ENCODE measurements around the gene DOK5.

The DOK5 gene

DNA sequence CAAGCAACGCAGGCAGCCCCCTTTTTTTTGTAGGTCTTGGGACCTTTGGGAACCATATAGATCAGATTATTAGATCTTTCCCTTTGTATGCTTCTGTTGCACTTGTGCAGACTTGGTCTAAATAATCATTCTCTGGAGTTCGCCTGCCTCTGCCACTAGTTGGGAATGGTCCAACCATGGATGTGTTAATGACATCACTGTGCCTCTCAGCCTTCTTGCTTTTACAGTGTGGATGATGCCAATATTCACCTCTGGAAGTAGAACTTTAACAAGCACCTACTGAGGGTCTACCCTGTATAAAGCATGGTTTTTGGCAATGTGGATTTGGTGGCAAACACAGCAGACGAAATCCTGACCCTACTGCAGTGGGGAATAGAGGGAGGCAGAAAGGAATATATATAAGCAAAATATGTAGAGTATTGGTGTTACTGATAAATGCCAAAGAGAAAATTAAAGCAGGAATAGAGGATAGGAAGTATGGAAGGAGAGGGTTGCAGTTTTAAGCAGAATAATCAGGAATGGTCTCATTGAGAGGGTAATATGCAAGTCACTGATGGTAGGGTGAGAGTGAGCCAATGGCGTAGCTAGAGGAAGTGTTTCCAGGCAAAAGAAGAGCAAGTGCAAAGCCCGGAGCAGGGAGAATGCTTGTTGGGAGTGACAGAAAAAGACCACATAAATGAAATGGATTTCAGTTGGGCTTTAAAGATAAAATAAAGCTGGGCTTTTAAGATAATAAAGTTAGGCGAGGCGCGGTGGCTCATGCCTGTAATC, 97.5 kb downstream of the DOK5 start:
- Histone ChIP-seq H3K36me3 (ENCODE audit: control insufficient read depth in 5 of 5, insufficient read depth in 5 of 5, low read length in 5 of 5) (no peaks in the 10 kb centered on the region), H3K9ac (ENCODE audit: low read length in 5 of 5) (no peak overlapping the region), H3K27me3 (ENCODE audit: control insufficient read depth in 5 of 5, insufficient read depth in 4 of 5, low read length in 5 of 5) (no peaks in the 10 kb centered on the region), H3K27ac (ENCODE audit: low read depth, low read length) (no peak overlapping the region), H3K4me1 (ENCODE audit: control insufficient read depth in 5 of 5, insufficient read depth in 5 of 5, low read length in 5 of 5) (peaks cover 0 to 38% (median 9%) of the 10 kb centered on the region in 5 donors), H3K4me3 (ENCODE audit: low read depth in 1 of 5, low read length in 5 of 5) (no peak overlapping the region), H3K9me3 (ENCODE audit: control insufficient read depth in 5 of 5, low read length in 5 of 5) (no peaks in the 10 kb centered on the region)

DNA sequence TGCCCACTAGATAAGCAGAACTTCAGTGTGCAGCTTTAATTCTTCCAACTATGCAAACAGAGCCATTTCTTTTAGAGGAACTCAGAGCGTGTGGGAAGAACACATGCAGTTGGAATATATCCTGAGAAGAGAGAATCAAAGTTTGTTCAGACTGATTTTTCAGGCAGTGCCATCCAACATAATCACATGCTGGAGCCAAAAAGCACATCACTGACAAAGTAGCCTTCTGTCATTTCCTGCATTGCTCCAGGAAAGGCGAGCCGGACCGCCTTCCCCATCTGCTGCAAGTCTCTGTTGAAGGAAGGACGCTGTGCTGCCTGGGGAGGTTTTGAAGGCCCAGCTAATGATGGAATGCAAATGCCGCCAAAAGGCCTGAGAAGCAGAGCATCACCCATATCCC, 98.4 kb downstream of the DOK5 start:
- Histone ChIP-seq H3K9me3 (ENCODE audit: control insufficient read depth in 5 of 5, low read length in 5 of 5) (no peaks in the 10 kb centered on the region), H3K9ac (ENCODE audit: low read length in 5 of 5) (no peak overlapping the region), H3K36me3 (ENCODE audit: control insufficient read depth in 5 of 5, insufficient read depth in 5 of 5, low read length in 5 of 5) (no peaks in the 10 kb centered on the region), H3K4me3 (ENCODE audit: low read depth in 1 of 5, low read length in 5 of 5) (no peak overlapping the region), H3K4me1 (ENCODE audit: control insufficient read depth in 5 of 5, insufficient read depth in 5 of 5, low read length in 5 of 5) (peaks cover 0 to 38% (median 9%) of the 10 kb centered on the region in 5 donors), H3K27me3 (ENCODE audit: control insufficient read depth in 5 of 5, insufficient read depth in 4 of 5, low read length in 5 of 5) (no peaks in the 10 kb centered on the region), H3K27ac (ENCODE audit: low read depth, low read length) (no peak overlapping the region)

DNA sequence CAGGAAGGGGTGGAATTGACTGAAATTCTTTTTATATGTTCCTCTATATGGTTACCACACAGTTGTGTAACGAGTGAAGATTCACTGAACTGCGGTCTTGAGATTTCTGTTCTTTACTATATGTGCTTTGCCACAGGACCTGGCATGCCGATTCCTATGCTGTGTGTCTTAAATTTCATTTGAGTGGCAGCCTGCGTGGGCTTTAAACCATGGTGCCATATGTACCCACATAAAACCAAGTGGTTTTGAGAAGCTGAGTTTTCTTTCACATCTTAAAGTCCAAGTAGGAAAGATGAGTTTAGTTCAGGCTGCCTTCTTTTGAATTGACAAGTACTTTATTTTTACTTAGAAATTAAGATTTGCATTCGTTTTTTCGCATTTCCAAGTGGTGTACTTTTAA, 101.1 kb downstream of the DOK5 start:
- H3K27me3 ChIP-seq (ENCODE audit: control insufficient read depth in 5 of 5, insufficient read depth in 4 of 5, low read length in 5 of 5) = no peaks in the 10 kb centered on the region
- H3K27ac ChIP-seq (ENCODE audit: low read depth, low read length) = no peak overlapping the region

DNA sequence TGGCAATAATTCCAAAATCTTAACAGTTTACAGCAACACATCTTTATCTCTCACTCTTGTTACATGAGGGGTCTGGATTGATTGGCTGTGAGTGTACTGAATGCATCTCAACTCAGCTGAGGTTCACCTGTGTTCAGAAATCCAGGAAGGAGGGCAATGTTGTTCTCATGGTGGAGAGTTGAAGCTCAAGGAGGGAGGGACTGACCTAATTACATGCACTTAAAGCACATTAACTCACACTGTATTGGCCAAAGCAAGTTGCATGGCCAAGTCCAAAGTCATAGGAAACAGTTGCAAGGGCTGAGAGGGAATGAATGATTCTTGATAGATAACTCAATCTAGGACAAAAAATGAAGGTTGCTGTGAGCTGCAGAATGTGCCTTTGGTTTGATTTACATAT, 102.2 kb downstream of the DOK5 start:
- Histone ChIP-seq H3K4me1 (ENCODE audit: control insufficient read depth in 5 of 5, insufficient read depth in 5 of 5, low read length in 5 of 5) (peaks cover 0 to 13% (median 7%) of the 10 kb centered on the region in 5 donors), H3K4me3 (ENCODE audit: low read depth in 1 of 5, low read length in 5 of 5) (no peak overlapping the region), H3K27ac (ENCODE audit: low read depth, low read length) (no peak overlapping the region), H3K36me3 (ENCODE audit: control insufficient read depth in 5 of 5, insufficient read depth in 5 of 5, low read length in 5 of 5) (no peaks in the 10 kb centered on the region), H3K27me3 (ENCODE audit: control insufficient read depth in 5 of 5, insufficient read depth in 4 of 5, low read length in 5 of 5) (no peaks in the 10 kb centered on the region), H3K9ac (ENCODE audit: low read length in 5 of 5) (no peak overlapping the region), H3K9me3 (ENCODE audit: control insufficient read depth in 5 of 5, low read length in 5 of 5) (no peaks in the 10 kb centered on the region)

More for the DNA sequence above, 101.1 kb downstream of the DOK5 start:
- no peaks in the 10 kb centered on the region for H3K9me3 ChIP-seq (ENCODE audit: control insufficient read depth in 5 of 5, low read length in 5 of 5)
- H3K9ac ChIP-seq (ENCODE audit: low read length in 5 of 5) = no peak overlapping the region
- H3K4me1 ChIP-seq (ENCODE audit: control insufficient read depth in 5 of 5, insufficient read depth in 5 of 5, low read length in 5 of 5) = peaks cover 0 to 21% (median 9%) of the 10 kb centered on the region in 5 donors
- no peak overlapping the region for H3K4me3 ChIP-seq (ENCODE audit: low read depth in 1 of 5, low read length in 5 of 5)
- no peaks in the 10 kb centered on the region for H3K36me3 ChIP-seq (ENCODE audit: control insufficient read depth in 5 of 5, insufficient read depth in 5 of 5, low read length in 5 of 5)

DNA sequence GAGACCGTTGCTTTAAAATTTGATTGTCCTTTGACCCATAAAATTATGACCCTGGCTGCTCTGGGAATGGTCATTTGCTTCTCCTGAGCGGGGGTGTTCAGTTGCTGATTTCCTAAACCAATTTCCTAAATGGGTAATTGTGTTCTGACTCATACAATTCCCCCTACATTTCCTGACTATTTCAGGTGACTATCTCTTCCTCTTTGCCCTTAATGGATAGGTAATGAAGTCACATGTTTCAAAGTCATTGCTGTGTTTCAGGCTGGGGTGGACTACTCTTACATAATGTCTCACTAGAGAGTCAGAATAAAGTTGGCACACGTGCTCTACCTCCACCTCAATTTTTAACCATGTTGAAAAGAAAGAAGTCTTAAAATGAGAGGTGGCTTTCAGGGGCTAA, 109.8 kb downstream of the DOK5 start:
- Histone ChIP-seq H3K36me3 (ENCODE audit: control insufficient read depth in 5 of 5, insufficient read depth in 5 of 5, low read length in 5 of 5) (no peaks in the 10 kb centered on the region), H3K4me3 (ENCODE audit: low read depth in 1 of 5, low read length in 5 of 5) (no peak overlapping the region), H3K4me1 (ENCODE audit: control insufficient read depth in 5 of 5, insufficient read depth in 5 of 5, low read length in 5 of 5) (peaks cover 0 to 6% (median 0%) of the 10 kb centered on the region in 5 donors), H3K27me3 (ENCODE audit: control insufficient read depth in 5 of 5, insufficient read depth in 4 of 5, low read length in 5 of 5) (no peaks in the 10 kb centered on the region), H3K9ac (ENCODE audit: low read length in 5 of 5) (no peak overlapping the region), H3K27ac (ENCODE audit: low read depth, low read length) (no peak overlapping the region), H3K9me3 (ENCODE audit: control insufficient read depth in 5 of 5, low read length in 5 of 5) (peaks cover 0 to 3% (median 0%) of the 10 kb centered on the region in 5 donors)

DNA sequence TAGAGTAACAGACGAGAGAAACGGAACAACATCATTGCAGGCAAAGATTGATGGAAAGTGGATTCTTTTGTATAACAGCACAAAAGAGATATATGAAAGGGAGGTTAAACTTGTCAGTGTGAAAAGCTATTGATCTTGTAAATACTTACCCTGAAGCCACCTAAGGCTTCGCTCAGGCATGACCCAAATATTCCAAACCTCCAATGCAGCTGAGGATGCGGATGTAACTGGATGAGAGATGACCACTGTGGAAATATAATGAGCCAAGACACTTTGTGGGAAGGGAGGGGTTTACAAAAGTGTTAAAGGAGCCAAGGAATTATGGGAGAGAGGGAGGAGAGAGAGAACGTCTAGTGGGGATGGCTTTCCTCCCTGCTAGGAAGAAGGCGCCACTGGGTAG, 112.0 kb downstream of the DOK5 start:
- Histone ChIP-seq H3K27me3 (ENCODE audit: control insufficient read depth in 5 of 5, insufficient read depth in 4 of 5, low read length in 5 of 5) (no peaks in the 10 kb centered on the region), H3K4me3 (ENCODE audit: low read depth in 1 of 5, low read length in 5 of 5) (no peak overlapping the region), H3K36me3 (ENCODE audit: control insufficient read depth in 5 of 5, insufficient read depth in 5 of 5, low read length in 5 of 5) (no peaks in the 10 kb centered on the region), H3K9me3 (ENCODE audit: control insufficient read depth in 5 of 5, low read length in 5 of 5) (peaks cover 0 to 3% (median 0%) of the 10 kb centered on the region in 5 donors), H3K27ac (ENCODE audit: low read depth, low read length) (no peak overlapping the region), H3K4me1 (ENCODE audit: control insufficient read depth in 5 of 5, insufficient read depth in 5 of 5, low read length in 5 of 5) (peaks cover 0 to 6% (median 0%) of the 10 kb centered on the region in 5 donors), H3K9ac (ENCODE audit: low read length in 5 of 5) (no peak overlapping the region)

DNA sequence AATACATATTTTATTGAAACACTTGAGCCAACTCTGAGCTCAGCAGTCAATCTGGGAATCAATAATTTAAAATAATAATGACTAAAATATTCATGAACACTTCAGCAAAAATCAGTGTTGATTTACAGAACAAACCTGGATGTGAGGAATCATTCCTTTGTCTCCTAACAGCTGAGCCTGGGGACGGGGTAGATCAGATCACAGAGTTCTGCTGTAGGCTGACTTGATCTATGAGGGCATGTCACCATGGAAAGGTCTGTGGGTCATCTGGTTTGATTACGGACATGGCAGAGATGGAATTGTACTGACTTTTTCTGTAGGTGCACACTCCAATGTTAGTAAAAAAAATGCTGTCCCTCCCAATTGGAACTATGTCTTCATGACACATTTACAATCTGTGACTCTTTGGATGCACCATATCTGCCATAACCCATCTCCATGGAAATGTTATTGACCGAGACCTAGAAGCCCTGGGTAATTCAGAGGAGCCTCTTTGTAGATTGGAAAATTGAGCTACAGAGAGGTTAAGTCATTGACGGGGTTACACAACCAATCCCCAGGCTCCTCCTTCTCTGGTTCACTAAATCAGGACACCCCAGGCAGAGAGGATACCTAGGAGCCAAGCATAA, 114.1 kb downstream of the DOK5 start:
- H3K27me3 ChIP-seq (ENCODE audit: control insufficient read depth in 5 of 5, insufficient read depth in 4 of 5, low read length in 5 of 5) = no peaks in the 10 kb centered on the region
- H3K36me3 ChIP-seq (ENCODE audit: control insufficient read depth in 5 of 5, insufficient read depth in 5 of 5, low read length in 5 of 5) = peaks cover 0 to 3% (median 0%) of the 10 kb centered on the region in 5 donors
- H3K4me1 ChIP-seq (ENCODE audit: control insufficient read depth in 5 of 5, insufficient read depth in 5 of 5, low read length in 5 of 5) = peaks cover 0 to 6% (median 0%) of the 10 kb centered on the region in 5 donors
- no peak overlapping the region for H3K4me3 ChIP-seq (ENCODE audit: low read depth in 1 of 5, low read length in 5 of 5)
- H3K9ac ChIP-seq (ENCODE audit: low read length in 5 of 5) = no peak overlapping the region
- no peak overlapping the region for H3K27ac ChIP-seq (ENCODE audit: low read depth, low read length)
- H3K9me3 ChIP-seq (ENCODE audit: control insufficient read depth in 5 of 5, low read length in 5 of 5) = no peaks in the 10 kb centered on the region

DNA sequence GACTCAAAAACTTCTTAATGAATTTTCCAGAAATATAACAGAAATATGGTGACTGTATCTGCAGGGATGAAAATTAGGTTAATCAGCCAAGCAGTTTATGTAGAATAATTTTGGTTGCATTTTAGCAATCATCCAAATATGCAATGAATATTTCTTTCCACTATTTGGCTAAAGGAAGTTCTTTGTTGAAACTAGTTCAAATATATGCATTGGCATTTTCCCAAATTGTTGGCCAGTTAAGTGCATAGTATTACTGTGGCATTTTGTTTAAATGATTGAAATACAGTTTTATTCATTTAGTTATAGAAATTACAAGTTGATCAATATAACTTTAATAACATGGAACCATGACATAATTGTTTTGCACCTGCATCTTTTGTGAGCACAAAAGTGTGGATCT, 115.5 kb downstream of the DOK5 start:
- Histone ChIP-seq H3K36me3 (ENCODE audit: control insufficient read depth in 5 of 5, insufficient read depth in 5 of 5, low read length in 5 of 5) (peaks cover 0 to 3% (median 0%) of the 10 kb centered on the region in 5 donors), H3K27me3 (ENCODE audit: control insufficient read depth in 5 of 5, insufficient read depth in 4 of 5, low read length in 5 of 5) (no peaks in the 10 kb centered on the region), H3K27ac (ENCODE audit: low read depth, low read length) (no peak overlapping the region), H3K4me3 (ENCODE audit: low read depth in 1 of 5, low read length in 5 of 5) (no peak overlapping the region), H3K9ac (ENCODE audit: low read length in 5 of 5) (no peak overlapping the region), H3K4me1 (ENCODE audit: control insufficient read depth in 5 of 5, insufficient read depth in 5 of 5, low read length in 5 of 5) (no peaks in the 10 kb centered on the region), H3K9me3 (ENCODE audit: control insufficient read depth in 5 of 5, low read length in 5 of 5) (no peaks in the 10 kb centered on the region)

DNA sequence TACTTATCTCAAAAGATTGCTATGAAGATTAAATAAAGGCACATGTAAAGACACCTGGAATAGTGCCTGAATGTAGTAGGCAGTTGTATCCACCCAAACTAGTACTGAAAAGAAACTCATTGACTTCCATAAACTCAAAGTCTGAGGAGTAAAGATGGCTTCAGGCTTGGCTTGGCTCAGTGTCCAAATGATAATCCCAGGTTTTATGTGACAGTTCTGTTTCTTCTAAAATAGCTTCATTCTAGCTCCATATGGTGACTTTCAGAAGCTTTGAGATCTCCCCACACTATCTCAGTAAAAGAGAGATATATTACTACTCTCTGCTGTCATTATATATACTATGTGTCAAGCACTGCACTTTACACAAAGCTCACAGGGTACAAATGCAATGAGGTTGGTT, 121.3 kb downstream of the DOK5 start:
- Histone ChIP-seq H3K9me3 (ENCODE audit: control insufficient read depth in 5 of 5, low read length in 5 of 5) (peaks cover 0 to 2% (median 0%) of the 10 kb centered on the region in 5 donors), H3K27me3 (ENCODE audit: control insufficient read depth in 5 of 5, insufficient read depth in 4 of 5, low read length in 5 of 5) (no peaks in the 10 kb centered on the region), H3K4me3 (ENCODE audit: low read depth in 1 of 5, low read length in 5 of 5) (no peak overlapping the region), H3K27ac (ENCODE audit: low read depth, low read length) (no peak overlapping the region), H3K4me1 (ENCODE audit: control insufficient read depth in 5 of 5, insufficient read depth in 5 of 5, low read length in 5 of 5) (no peaks in the 10 kb centered on the region), H3K36me3 (ENCODE audit: control insufficient read depth in 5 of 5, insufficient read depth in 5 of 5, low read length in 5 of 5) (peaks cover 0 to 3% (median 0%) of the 10 kb centered on the region in 5 donors), H3K9ac (ENCODE audit: low read length in 5 of 5) (no peak overlapping the region)

DNA sequence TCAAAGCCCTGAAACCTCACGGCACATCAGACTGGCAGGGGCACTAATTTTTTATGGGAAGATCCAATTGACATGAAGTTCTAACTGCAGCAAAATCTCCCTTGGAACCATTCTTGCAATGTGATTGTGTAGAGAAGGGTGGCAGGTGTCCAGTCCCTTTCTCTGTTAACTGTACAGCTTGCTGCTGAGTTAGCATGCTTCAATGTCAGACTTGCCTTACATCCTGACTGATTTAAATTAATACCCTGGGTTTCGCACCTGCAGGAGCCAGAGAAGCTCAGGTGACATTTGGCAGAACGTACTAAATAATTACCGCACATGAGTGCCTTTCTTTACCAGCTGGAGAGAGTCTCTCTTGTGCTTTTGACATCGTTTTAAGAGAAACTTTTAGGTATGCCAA, 123.0 kb downstream of the DOK5 start:
- H3K27me3 ChIP-seq (ENCODE audit: control insufficient read depth in 5 of 5, insufficient read depth in 4 of 5, low read length in 5 of 5) = no peaks in the 10 kb centered on the region
- no peak overlapping the region for H3K27ac ChIP-seq (ENCODE audit: low read depth, low read length)
- H3K36me3 ChIP-seq (ENCODE audit: control insufficient read depth in 5 of 5, insufficient read depth in 5 of 5, low read length in 5 of 5) = peaks cover 0 to 3% (median 0%) of the 10 kb centered on the region in 5 donors
- H3K9me3 ChIP-seq (ENCODE audit: control insufficient read depth in 5 of 5, low read length in 5 of 5) = peaks cover 0 to 2% (median 0%) of the 10 kb centered on the region in 5 donors
- H3K4me1 ChIP-seq (ENCODE audit: control insufficient read depth in 5 of 5, insufficient read depth in 5 of 5, low read length in 5 of 5) = no peaks in the 10 kb centered on the region
- H3K4me3 ChIP-seq (ENCODE audit: low read depth in 1 of 5, low read length in 5 of 5) = no peak overlapping the region
- no peak overlapping the region for H3K9ac ChIP-seq (ENCODE audit: low read length in 5 of 5)
